Neural progenitor cell (in vitro differentiated cells): ENCODE measurements around the gene CDNF. TPM values are rescaled to one million over a fixed set of nuclear protein-coding genes. Genes with fewer than 3 reads are reported as not detected.

Experiments
- DNase-seq: peaks from one replicate; pipeline ENCODE4 v3.0.0-alpha.2; 2016; ENCODE audit warnings: low spot score
- H2AFZ ChIP-seq: fragments of 200-600 bp; sonication (generic); replicated peaks from 2 replicates; pipeline ENCODE4 v1.6.1; 2016; ENCODE audit warnings: antibody characterized with exemption
- H3F3A ChIP-seq: fragments of 200-600 bp; sonication (generic); 2 replicates; pipeline ENCODE4 v1.6.1; 2016; ENCODE audit warnings: antibody characterized with exemption, low read depth
- H3K27ac ChIP-seq: fragments of 200-600 bp; sonication (generic); 2 replicates; pipeline ENCODE4 v1.5.1; 2016; ENCODE audit warnings: mild to moderate bottlenecking
- H3K27me3 ChIP-seq: fragments of 200-600 bp; sonication (generic); 2 replicates; pipeline ENCODE4 v1.6.1; 2016; ENCODE audit warnings: mild to moderate bottlenecking, moderate library complexity
- H3K36me3 ChIP-seq: fragments of 200-600 bp; sonication (generic); 2 replicates; pipeline ENCODE4 v1.5.1; 2016
- H3K4me1 ChIP-seq: fragments of 200-600 bp; sonication (generic); 2 replicates; pipeline ENCODE4 v1.6.1; 2016; ENCODE audit warnings: mixed run types
- H3K4me2 ChIP-seq: fragments of 200-600 bp; sonication (generic); 2 replicates; pipeline ENCODE4 v1.6.1; 2016
- H3K4me3 ChIP-seq: fragments of 200-600 bp; sonication (generic); 2 replicates; pipeline ENCODE4 v1.5.1; 2016
- H3K79me2 ChIP-seq: fragments of 200-600 bp; sonication (generic); 2 replicates; pipeline ENCODE4 v1.6.1; 2016; ENCODE audit warnings: low read depth
- H3K9ac ChIP-seq: fragments of 200-600 bp; sonication (generic); 2 replicates; pipeline ENCODE4 v1.6.1; 2016
- H3K9me3 ChIP-seq: fragments of 200-600 bp; sonication (generic); 2 replicates; pipeline ENCODE4 v1.5.1; 2016; ENCODE audit warnings: low read depth
- H4K20me1 ChIP-seq: fragments of 200-600 bp; sonication (generic); 2 replicates; pipeline ENCODE4 v1.6.1; 2016; ENCODE audit warnings: low read depth
- H3K27ac Mint-ChIP-seq: 3 replicates; pipeline ENCODE4 v1.8.0; 2021; ENCODE audit warnings: mixed read lengths
- H3K27me3 Mint-ChIP-seq: 2 replicates; pipeline ENCODE4 v1.8.0; 2022; ENCODE audit warnings: low read depth, mild to moderate bottlenecking, inconsistent platforms, moderate library complexity, mixed read lengths; ENCODE audit not compliant: insufficient read depth
- H3K36me3 Mint-ChIP-seq: 3 replicates; pipeline ENCODE4 v1.8.0; 2021; ENCODE audit warnings: mixed read lengths
- H3K4me1 Mint-ChIP-seq: 3 replicates; pipeline ENCODE4 v1.8.0; 2021; ENCODE audit warnings: mixed read lengths
- H3K4me3 Mint-ChIP-seq: 3 replicates; pipeline ENCODE4 v1.8.0; 2021; ENCODE audit warnings: mild to moderate bottlenecking, moderate library complexity, mixed read lengths
- H3K9me3 Mint-ChIP-seq: 3 replicates; pipeline ENCODE4 v1.8.0; 2020; ENCODE audit warnings: mixed read lengths
- EZH2 ChIP-seq: fragments of 200-600 bp; sonication (generic); IDR thresholded peaks from 2 replicates; pipeline ENCODE4 v1.6.1; 2017; ENCODE audit warnings: antibody characterized with exemption, mild to moderate bottlenecking, moderate library complexity
- EZH2phosphoT487 ChIP-seq: fragments of 200-600 bp; sonication (generic); IDR thresholded peaks from 2 replicates; pipeline ENCODE4 v1.6.1; 2017; ENCODE audit warnings: antibody characterized with exemption
- total RNA-seq: library from RNA; depleted of rRNA; stranded (reverse); fragments of >200 nt; gene quantifications from 2 replicates; pipeline ENCODE4 v1.2.3, GENCODE V29; 2015; ENCODE audit warnings: low replicate concordance
- TF ChIP-seq, protein P1 (sequence below): fragments of 200-600 bp; sonication (generic); IDR thresholded peaks from 2 replicates; pipeline ENCODE4 v1.5.1; 2017; ENCODE audit warnings: antibody characterized with exemption, mild to moderate bottlenecking

CDNF gene
- total RNA-seq, 1 donor from 2014 or later, result 5.2 TPM

DNA sequence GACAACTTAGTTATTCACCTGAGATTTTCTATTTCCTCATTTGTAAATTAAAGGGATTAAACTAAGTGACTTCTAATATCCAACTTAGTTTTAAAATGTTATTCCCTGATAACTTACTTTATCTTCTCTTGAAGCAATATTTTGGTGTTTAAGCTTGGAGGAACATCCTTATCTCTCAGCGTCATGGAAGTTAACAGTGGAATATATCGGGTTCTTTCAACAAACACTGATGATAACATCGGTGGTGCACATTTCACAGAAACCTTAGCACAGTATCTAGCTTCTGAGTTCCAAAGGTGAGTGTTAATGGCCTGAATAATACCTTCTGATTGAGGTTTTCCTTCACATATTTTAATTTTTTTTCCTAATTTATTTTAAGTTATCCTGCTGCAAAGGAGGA is 14.4 kb upstream of the CDNF start:
- H3K27me3 ChIP-seq, result no peaks in the 10 kb centered on the region
- Mint-ChIP-seq H3K27me3 (no peaks in the 10 kb centered on the region), H3K27ac (no peak overlapping the region), H3K4me1 (no peaks in the 10 kb centered on the region), H3K36me3 (peaks cover 6% of the 10 kb centered on the region), H3K9me3 (no peaks in the 10 kb centered on the region), H3K4me3 (no peak overlapping the region)
- peaks cover 17% of the 10 kb centered on the region for H3K36me3 ChIP-seq
- DNase-seq, result no peak
- H3K4me2 ChIP-seq, result no peak overlapping the region
- H3K27ac ChIP-seq, result no peak overlapping the region
- TF ChIP-seq, protein P1, sequence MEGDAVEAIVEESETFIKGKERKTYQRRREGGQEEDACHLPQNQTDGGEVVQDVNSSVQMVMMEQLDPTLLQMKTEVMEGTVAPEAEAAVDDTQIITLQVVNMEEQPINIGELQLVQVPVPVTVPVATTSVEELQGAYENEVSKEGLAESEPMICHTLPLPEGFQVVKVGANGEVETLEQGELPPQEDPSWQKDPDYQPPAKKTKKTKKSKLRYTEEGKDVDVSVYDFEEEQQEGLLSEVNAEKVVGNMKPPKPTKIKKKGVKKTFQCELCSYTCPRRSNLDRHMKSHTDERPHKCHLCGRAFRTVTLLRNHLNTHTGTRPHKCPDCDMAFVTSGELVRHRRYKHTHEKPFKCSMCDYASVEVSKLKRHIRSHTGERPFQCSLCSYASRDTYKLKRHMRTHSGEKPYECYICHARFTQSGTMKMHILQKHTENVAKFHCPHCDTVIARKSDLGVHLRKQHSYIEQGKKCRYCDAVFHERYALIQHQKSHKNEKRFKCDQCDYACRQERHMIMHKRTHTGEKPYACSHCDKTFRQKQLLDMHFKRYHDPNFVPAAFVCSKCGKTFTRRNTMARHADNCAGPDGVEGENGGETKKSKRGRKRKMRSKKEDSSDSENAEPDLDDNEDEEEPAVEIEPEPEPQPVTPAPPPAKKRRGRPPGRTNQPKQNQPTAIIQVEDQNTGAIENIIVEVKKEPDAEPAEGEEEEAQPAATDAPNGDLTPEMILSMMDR, result no peak
- TF ChIP-seq EZH2 (no peak), EZH2phosphoT487 (no peak)
- peaks cover 3% of the 10 kb centered on the region for H3F3A ChIP-seq
- no peaks in the 10 kb centered on the region for H3K9me3 ChIP-seq
- H3K9ac ChIP-seq, result no peak overlapping the region
- H3K4me3 ChIP-seq, result no peak overlapping the region
- H4K20me1 ChIP-seq, result peaks cover 4% of the 10 kb centered on the region
- H2AFZ ChIP-seq, result no peak overlapping the region
- no peaks in the 10 kb centered on the region for H3K79me2 ChIP-seq
- no peaks in the 10 kb centered on the region for H3K4me1 ChIP-seq

DNA sequence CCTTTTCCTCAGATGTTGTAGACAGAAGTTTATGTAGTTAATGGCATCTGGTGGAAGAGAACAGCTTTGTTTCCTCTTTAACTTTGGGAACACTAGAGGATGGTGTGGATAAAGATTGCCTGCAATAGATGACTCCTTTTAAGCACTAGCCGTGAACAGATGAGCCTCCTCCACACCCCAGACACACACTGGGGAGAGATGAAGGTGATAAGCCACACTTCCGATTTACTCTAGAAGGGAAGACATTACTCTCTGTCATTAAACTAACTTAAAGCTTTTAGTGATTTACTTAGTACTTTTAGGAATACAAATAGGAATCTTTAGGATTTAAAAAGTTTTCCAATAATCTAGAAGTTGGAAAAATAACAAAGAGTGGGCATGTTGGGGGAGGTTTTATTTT is 7.1 kb upstream of the CDNF start:
- no peak overlapping the region for H3K4me3 Mint-ChIP-seq
- Histone ChIP-seq H3K79me2 (peaks cover 31% of the 10 kb centered on the region), H3K4me1 (peaks cover under 1% of the 10 kb centered on the region), H3K36me3 (peaks cover 10% of the 10 kb centered on the region), H3F3A (no peaks in the 10 kb centered on the region), H3K4me2 (no peak overlapping the region), H3K9me3 (no peaks in the 10 kb centered on the region), H2AFZ (no peak overlapping the region), H3K27me3 (no peaks in the 10 kb centered on the region), H3K4me3 (no peak overlapping the region), H4K20me1 (peaks cover 14% of the 10 kb centered on the region), H3K27ac (no peak overlapping the region), H3K9ac (no peak overlapping the region)
- peaks cover 3% of the 10 kb centered on the region for H3K4me1 Mint-ChIP-seq
- DNase-seq, result no peak
- peaks cover 16% of the 10 kb centered on the region for H3K36me3 Mint-ChIP-seq
- no peaks in the 10 kb centered on the region for H3K9me3 Mint-ChIP-seq
- no peak overlapping the region for H3K27ac Mint-ChIP-seq
- TF ChIP-seq EZH2phosphoT487 (no peak), EZH2 (no peak)
- TF ChIP-seq, protein P1, result no peak
- H3K27me3 Mint-ChIP-seq, result no peaks in the 10 kb centered on the region

DNA sequence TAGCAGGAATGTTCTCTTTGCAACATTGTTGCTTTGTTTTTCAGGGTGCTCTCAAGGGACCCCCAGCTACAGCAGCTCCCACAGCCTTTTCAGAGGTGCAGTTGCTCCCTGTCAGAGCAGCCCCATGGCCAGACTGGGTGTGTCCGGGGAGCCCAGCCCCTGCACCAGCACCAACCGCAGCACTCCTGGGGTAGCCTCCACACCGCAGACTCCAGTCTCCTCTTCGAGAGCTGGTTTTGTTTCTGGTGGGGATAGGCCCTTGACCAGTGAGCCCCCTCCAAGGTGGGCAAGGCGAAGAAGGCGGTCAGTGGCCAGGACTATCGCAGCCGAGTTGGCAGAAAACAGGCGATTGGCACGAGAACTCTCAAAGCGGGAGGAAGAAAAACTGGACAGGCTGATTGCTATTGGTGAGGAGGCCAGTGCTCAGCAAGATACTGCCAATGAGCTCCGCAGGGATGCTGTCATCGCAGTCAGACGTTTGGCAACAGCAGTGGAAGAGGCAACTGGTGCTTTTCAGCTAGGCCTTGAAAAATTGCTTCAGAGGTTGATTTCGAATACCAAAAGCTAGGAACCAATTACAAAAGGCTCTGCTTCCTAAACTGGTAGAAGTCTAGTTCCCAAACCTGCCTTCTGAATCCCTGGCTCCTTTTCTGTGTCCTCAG is 5.6 kb upstream of the CDNF start:
- Histone ChIP-seq H3K4me1 (peaks cover 6% of the 10 kb centered on the region), H3K27ac (no peak overlapping the region), H3K79me2 (peaks cover 46% of the 10 kb centered on the region), H3K27me3 (no peaks in the 10 kb centered on the region), H4K20me1 (peaks cover 19% of the 10 kb centered on the region), H3F3A (no peaks in the 10 kb centered on the region), H2AFZ (no peak overlapping the region), H3K4me3 (no peak overlapping the region), H3K9ac (no peak overlapping the region), H3K36me3 (peaks cover 10% of the 10 kb centered on the region), H3K4me2 (no peak overlapping the region), H3K9me3 (no peaks in the 10 kb centered on the region)
- Mint-ChIP-seq H3K4me1 (peaks cover 10% of the 10 kb centered on the region), H3K36me3 (peaks cover 16% of the 10 kb centered on the region), H3K27me3 (no peaks in the 10 kb centered on the region), H3K9me3 (no peaks in the 10 kb centered on the region), H3K4me3 (no peak overlapping the region), H3K27ac (no peak overlapping the region)
- DNase-seq, result no peak
- TF ChIP-seq EZH2 (no peak), EZH2phosphoT487 (no peak)
- TF ChIP-seq, protein P1, result no peak
